GM12892 (cell line): Measurements from ENCODE around the gene DNTT.

Source experiments
- POLR2A ChIP-seq: IDR thresholded peaks from 2 replicates; pipeline ENCODE4 v1.6.1; 2011; ENCODE audit warnings: low read depth, low read length, control low read depth
- POLR2AphosphoS5 ChIP-seq: IDR thresholded peaks from 2 replicates; pipeline ENCODE4 v1.6.1; 2011; ENCODE audit warnings: low read depth, low read length, control low read depth
- TAF1 ChIP-seq: IDR thresholded peaks from 2 replicates; pipeline ENCODE4 v1.6.1; 2011; ENCODE audit warnings: low read depth, mild to moderate bottlenecking, control low read depth, low read length, borderline replicate concordance

- TF ChIP-seq POLR2A: no peak
- no peak for TF ChIP-seq POLR2AphosphoS5
- no peak for TF ChIP-seq TAF1
These were observed 56.5 kb downstream of the DNTT start for GRCh38 chr10:96360766-96361165.
